Sigmoid colon (tissue), 3 donors: ENCODE results near the gene SORBS1.

ENCODE experiments used
- POLR2A ChIP-seq, 2 donors: fragments of 450-650 bp; IDR thresholded peaks; one replicate each; pipeline ENCODE4 v1.6.1; 2016; ENCODE audit warnings: antibody characterized with exemption in 2 of 2, mild to moderate bottlenecking in 2 of 2, moderate library complexity in 2 of 2
- TF ChIP-seq, protein P1 (sequence below), 4 experiments: fragments of 450-650 bp in 3 of 4; fragments of 200-600 bp in 1 of 4; IDR thresholded peaks; one replicate each; pipeline ENCODE4 v1.5.1; 2016 to 2019; ENCODE audit warnings: antibody characterized with exemption in 4 of 4, mild to moderate bottlenecking in 3 of 4, moderate library complexity in 2 of 4

DNA sequence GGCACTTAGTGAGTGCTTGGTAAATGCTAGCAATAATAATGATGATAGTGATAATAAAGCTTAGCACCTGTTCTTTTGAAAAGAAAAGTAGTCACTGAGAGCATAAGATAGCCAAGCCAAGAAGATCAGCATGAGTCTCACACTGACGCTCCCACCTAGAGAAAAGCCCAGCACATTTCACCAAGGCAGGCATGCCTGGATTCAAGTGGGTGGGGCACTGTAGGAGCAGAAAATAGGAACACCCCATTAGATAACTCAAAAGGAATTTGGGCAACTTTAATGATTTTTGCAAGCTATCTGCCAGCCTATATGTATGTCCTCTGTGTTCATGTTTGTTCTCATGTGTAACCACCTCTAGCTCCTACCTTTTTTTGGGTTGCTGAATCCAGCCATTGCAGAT lies 18.1 kb upstream of the SORBS1 start:
- TF ChIP-seq, protein P1, sequence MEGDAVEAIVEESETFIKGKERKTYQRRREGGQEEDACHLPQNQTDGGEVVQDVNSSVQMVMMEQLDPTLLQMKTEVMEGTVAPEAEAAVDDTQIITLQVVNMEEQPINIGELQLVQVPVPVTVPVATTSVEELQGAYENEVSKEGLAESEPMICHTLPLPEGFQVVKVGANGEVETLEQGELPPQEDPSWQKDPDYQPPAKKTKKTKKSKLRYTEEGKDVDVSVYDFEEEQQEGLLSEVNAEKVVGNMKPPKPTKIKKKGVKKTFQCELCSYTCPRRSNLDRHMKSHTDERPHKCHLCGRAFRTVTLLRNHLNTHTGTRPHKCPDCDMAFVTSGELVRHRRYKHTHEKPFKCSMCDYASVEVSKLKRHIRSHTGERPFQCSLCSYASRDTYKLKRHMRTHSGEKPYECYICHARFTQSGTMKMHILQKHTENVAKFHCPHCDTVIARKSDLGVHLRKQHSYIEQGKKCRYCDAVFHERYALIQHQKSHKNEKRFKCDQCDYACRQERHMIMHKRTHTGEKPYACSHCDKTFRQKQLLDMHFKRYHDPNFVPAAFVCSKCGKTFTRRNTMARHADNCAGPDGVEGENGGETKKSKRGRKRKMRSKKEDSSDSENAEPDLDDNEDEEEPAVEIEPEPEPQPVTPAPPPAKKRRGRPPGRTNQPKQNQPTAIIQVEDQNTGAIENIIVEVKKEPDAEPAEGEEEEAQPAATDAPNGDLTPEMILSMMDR (IDR thresholded peaks at IDR 0.05) = no peak
- TF ChIP-seq POLR2A (IDR thresholded peaks at IDR 0.05) = no peak
